Breast epithelium (tissue), 4 donors: ENCODE measurements around the gene CREG1. TPM values are rescaled to one million over a fixed set of nuclear protein-coding genes. Genes with fewer than 3 reads are reported as not detected.

ENCODE experiments used
- DNase-seq, 2 donors: peaks; one replicate each; pipeline ENCODE4 v3.0.0-alpha.2; 2019; ENCODE audit warnings: low spot score in 2 of 2
- H3K27ac ChIP-seq, 2 donors: fragments of 200-600 bp; sonication (generic) in 1 of 2; one replicate each; pipeline ENCODE4 v1.5.1; 2016 to 2019; ENCODE audit warnings: mild to moderate bottlenecking in 1 of 2
- H3K27me3 ChIP-seq, 2 donors: fragments of 200-600 bp; sonication (generic) in 1 of 2; one replicate each; pipeline versions ENCODE4 v1.5.1 to v1.6.0; 2017 to 2019; ENCODE audit warnings: control low read depth in 1 of 2, mild to moderate bottlenecking in 1 of 2
- H3K36me3 ChIP-seq: fragments of 200-600 bp; one replicate; pipeline ENCODE4 v1.5.1; 2019
- H3K4me1 ChIP-seq, 2 donors: fragments of 200-600 bp; sonication (generic); one replicate each; pipeline ENCODE4 v1.5.1; 2016 to 2019; ENCODE audit warnings: control low read depth in 1 of 2
- H3K4me3 ChIP-seq, 3 donors: fragments of 200-600 bp; sonication (generic); 1 replicate in 2 of 3; 2 replicates in 1 of 3; pipeline ENCODE4 v1.5.1; 2016 to 2019; ENCODE audit warnings: mild to moderate bottlenecking in 3 of 3, moderate library complexity in 2 of 3
- H3K9me3 ChIP-seq, 2 donors: fragments of 200-600 bp; sonication (generic) in 1 of 2; one replicate each; pipeline ENCODE4 v1.5.1; 2016 to 2019; ENCODE audit warnings: control low read depth in 1 of 2
- POLR2A ChIP-seq: fragments of 450-650 bp; IDR thresholded peaks from one replicate; pipeline ENCODE4 v1.6.1; 2016; ENCODE audit warnings: antibody characterized with exemption, mild to moderate bottlenecking, moderate library complexity
- POLR2AphosphoS5 ChIP-seq, 3 donors: sonication (generic); formaldehyde crosslinking; IDR thresholded peaks; one replicate each; pipeline ENCODE4 v1.6.1; 2017; ENCODE audit warnings: antibody characterized with exemption in 3 of 3
- intact Hi-C: fragments of 100-400 bp; cut with DNase I; formaldehyde crosslinking; loops from one replicate; pipeline ENCODE4 v1.15.1; 2023; ENCODE audit warnings: low total_unique reads
- total RNA-seq, 3 donors: library from RNA; depleted of rRNA; stranded (reverse); fragments of >200 nt; gene quantifications; one replicate each; pipeline ENCODE4 v1.1.0, GENCODE V29; 2016
- TF ChIP-seq, protein P1 (sequence below), 3 donors: fragments of 450-650 bp; IDR thresholded peaks; one replicate each; pipeline ENCODE4 v1.5.1; 2016 to 2017; ENCODE audit warnings: antibody characterized with exemption in 3 of 3, mild to moderate bottlenecking in 3 of 3, moderate library complexity in 3 of 3

The CREG1 gene
- total RNA-seq, 3 donors from 2014 or later, result 156 to 444 (median 190) TPM

DNA sequence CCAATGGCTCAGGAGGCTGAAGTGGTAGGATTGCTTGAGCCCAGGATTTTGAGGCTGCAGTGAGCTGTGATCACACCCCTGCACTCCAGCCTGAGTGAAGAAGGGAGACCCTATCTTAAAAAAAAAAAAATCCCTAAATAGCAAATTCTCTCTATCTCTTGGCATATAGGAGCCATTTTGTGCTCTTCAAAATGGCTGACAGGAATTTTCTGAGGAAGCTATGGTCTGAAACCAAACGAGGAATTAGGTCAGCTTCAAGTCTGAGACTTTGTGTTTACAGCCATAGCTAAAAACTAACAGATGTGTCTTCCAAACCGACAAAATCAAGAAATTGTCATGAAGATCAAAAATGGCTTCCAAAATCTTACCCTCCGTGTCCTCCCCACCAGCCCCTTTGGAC is 45.8 kb downstream of the CREG1 start:
- no peak for TF ChIP-seq POLR2A

DNA sequence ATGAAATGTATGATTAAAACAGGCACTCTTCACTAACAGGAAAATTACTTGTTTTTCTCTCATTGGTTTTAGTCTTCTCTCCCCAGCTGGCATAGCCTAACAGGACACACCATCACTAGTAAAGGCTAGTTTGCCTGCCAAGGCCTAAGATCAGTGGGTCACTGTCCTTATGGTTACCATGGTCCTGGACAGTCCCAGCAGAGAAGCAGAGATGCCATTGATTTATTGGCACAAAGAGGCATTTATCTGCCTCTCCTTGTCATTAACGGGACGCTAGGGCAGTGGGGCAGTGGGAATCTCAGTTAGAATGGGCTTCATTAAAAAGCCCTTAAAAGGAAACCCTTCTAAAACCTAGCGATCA is 49.1 kb downstream of the CREG1 start:
- TF ChIP-seq, protein P1, sequence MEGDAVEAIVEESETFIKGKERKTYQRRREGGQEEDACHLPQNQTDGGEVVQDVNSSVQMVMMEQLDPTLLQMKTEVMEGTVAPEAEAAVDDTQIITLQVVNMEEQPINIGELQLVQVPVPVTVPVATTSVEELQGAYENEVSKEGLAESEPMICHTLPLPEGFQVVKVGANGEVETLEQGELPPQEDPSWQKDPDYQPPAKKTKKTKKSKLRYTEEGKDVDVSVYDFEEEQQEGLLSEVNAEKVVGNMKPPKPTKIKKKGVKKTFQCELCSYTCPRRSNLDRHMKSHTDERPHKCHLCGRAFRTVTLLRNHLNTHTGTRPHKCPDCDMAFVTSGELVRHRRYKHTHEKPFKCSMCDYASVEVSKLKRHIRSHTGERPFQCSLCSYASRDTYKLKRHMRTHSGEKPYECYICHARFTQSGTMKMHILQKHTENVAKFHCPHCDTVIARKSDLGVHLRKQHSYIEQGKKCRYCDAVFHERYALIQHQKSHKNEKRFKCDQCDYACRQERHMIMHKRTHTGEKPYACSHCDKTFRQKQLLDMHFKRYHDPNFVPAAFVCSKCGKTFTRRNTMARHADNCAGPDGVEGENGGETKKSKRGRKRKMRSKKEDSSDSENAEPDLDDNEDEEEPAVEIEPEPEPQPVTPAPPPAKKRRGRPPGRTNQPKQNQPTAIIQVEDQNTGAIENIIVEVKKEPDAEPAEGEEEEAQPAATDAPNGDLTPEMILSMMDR (IDR thresholded peaks at IDR 0.05), result no peak
- TF ChIP-seq POLR2A (no peak), POLR2AphosphoS5 (IDR thresholded peaks at IDR 0.05) (no peak)
- intact Hi-C loops, result no loop called here
- DNase-seq, result no peak

More for the DNA sequence above, 45.8 kb downstream of the CREG1 start:
- H3K9me3 ChIP-seq, result no peaks in the 10 kb centered on the region
- no peak for DNase-seq
- no peaks in the 10 kb centered on the region for H3K4me1 ChIP-seq
- H3K27ac ChIP-seq, result no peak overlapping the region
- H3K36me3 ChIP-seq, result no peaks in the 10 kb centered on the region
- no peaks in the 10 kb centered on the region for H3K27me3 ChIP-seq
- no peak overlapping the region for H3K4me3 ChIP-seq
- intact Hi-C loops, result no loop called here

DNA sequence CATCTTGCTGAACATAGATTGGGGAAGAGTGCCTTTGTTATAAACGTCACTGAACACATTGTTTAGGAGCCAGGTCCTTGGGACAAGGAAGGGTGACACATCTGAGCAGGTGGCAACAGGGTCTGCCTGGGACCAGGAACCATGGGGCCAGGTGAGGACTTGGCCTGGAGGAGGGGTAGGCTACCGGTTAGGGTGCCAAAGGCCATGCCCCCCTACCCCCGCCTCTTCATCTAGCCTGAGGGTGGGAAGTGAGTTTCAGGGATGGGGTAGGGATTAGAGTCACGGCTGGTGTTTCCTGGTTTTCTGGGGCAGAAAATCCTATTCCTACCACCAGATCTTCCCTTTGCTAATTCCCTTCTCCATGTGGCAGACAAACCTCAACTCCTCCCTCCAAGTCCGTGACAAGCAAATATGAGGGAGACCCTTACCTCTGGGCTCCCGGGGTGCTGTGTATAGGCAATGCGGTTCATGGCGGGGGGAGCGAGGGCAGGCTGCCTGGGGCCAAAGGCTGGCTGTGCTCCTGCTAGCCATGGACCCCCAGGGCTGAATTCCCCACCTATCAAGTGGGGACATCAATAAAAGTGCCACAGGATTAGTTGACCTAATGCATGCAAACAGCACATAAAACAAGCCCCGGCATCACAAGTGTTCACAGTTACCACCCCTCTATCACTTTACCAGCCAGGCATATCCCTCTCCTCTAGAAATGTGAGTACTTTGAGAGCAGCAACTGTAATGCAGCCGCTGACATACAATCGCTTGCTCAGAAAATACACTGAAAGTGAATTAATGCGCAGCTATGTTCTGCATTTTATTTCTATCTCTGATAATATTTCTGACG is 49.7 kb downstream of the CREG1 start:
- Histone ChIP-seq H3K27ac (no peak overlapping the region), H3K4me1 (no peaks in the 10 kb centered on the region), H3K27me3 (no peaks in the 10 kb centered on the region), H3K36me3 (no peaks in the 10 kb centered on the region), H3K9me3 (no peaks in the 10 kb centered on the region), H3K4me3 (no peak overlapping the region)
- intact Hi-C loops, result no loop called here
- TF ChIP-seq, protein P1 (IDR thresholded peaks at IDR 0.05), result no peak
- DNase-seq, result no peak

More for the DNA sequence above, 49.1 kb downstream of the CREG1 start:
- no peak overlapping the region for H3K27ac ChIP-seq
- no peaks in the 10 kb centered on the region for H3K4me1 ChIP-seq
- no peaks in the 10 kb centered on the region for H3K36me3 ChIP-seq
- no peak overlapping the region for H3K4me3 ChIP-seq
- H3K27me3 ChIP-seq, result no peaks in the 10 kb centered on the region
- H3K9me3 ChIP-seq, result no peaks in the 10 kb centered on the region

DNA sequence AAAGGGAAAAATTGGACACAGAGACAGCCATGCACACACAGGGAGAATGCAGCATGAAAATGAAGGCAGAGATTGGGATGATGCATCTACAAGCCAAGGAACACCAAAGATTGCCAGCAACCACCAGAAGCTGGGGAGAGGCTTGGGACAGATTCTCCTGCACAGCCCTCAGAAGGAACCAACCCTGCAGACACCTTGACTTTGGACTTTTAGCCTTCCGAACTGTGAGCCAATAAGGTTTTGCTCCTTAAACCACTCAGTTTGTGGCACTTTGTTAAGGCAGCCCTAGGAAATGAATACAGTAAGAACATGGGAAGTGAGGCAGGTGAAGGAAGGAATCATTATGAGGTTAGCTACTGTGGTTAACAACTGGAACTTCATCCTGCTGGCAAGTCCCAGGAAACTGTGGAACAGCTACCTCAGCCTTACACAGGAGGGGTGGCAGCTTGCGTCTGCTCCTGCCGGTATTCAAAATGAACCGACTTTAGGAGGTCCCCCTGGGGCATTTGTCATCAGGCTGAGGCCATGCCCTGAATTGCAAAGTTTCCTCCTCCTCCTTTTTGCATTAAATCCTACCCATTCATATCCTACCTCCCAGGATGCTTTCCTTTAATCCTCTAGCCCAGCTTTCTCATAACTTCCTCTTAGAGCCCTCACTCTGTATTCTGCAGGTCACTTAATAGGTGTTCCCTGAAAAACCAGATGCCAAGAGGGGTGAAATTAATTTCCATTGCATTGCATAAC is 50.7 kb downstream of the CREG1 start:
- H3K36me3 ChIP-seq, result no peaks in the 10 kb centered on the region
- H3K9me3 ChIP-seq, result no peaks in the 10 kb centered on the region
- intact Hi-C loops, result no loop called here
- TF ChIP-seq POLR2A (no peak), POLR2AphosphoS5 (IDR thresholded peaks at IDR 0.05) (no peak)
- TF ChIP-seq, protein P1 (IDR thresholded peaks at IDR 0.05), result no peak
- no peak for DNase-seq
- H3K27me3 ChIP-seq, result no peaks in the 10 kb centered on the region
- H3K27ac ChIP-seq, result no peak overlapping the region
- H3K4me3 ChIP-seq, result no peak overlapping the region
- H3K4me1 ChIP-seq, result no peaks in the 10 kb centered on the region

DNA sequence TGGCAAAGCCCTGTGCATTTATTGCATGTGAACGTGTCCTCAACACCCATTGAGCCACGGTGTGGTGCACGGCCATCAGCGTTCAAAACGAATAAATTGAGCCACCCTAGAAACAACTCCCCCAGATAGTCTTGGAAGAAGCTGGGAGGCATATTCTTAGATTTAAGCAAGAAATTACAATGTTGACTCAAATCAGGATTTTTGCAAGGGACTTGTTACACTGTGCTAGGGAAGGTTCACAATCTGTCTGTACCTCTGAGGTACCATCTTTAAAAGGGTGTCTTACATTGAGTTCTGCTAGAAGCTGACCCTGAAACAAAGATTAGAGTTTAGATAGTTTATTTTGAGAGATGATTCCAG is 51.4 kb downstream of the CREG1 start:
- no peaks in the 10 kb centered on the region for H3K9me3 ChIP-seq
- no peak overlapping the region for H3K4me3 ChIP-seq
- intact Hi-C loops, result no loop called here
- H3K27ac ChIP-seq, result no peak overlapping the region
- H3K4me1 ChIP-seq, result no peaks in the 10 kb centered on the region
- no peaks in the 10 kb centered on the region for H3K27me3 ChIP-seq
- no peak for DNase-seq
- TF ChIP-seq, protein P1 (IDR thresholded peaks at IDR 0.05), result no peak
- no peak for TF ChIP-seq POLR2AphosphoS5 (IDR thresholded peaks at IDR 0.05)
- TF ChIP-seq POLR2A, result no peak
- no peaks in the 10 kb centered on the region for H3K36me3 ChIP-seq
